HFFc6 (cell line): Measurements from ENCODE around the gene PXYLP1. TPM values are rescaled to one million over a fixed set of nuclear protein-coding genes. Genes with fewer than 3 reads are reported as not detected.

Source experiments
- DNase-seq: peaks from one replicate; pipeline ENCODE4 v3.0.0-alpha.2; 2018
- H3K27ac Mint-ChIP-seq: 2 replicates; pipeline ENCODE4 v1.8.0; 2020; ENCODE audit warnings: mild to moderate bottlenecking, mixed read lengths
- H3K27me3 Mint-ChIP-seq: 2 replicates; pipeline ENCODE4 v1.8.0; 2021; ENCODE audit warnings: mild to moderate bottlenecking, moderate library complexity, mixed read lengths; ENCODE audit not compliant: insufficient read depth
- H3K36me3 Mint-ChIP-seq: 2 replicates; pipeline ENCODE4 v1.8.0; 2021; ENCODE audit warnings: low read depth, mixed read lengths
- H3K4me1 Mint-ChIP-seq: 2 replicates; pipeline ENCODE4 v1.8.0; 2020; ENCODE audit warnings: low read depth, mixed read lengths
- H3K4me3 Mint-ChIP-seq: 2 replicates; pipeline ENCODE4 v1.8.0; 2020; ENCODE audit warnings: mild to moderate bottlenecking, moderate library complexity, mixed read lengths
- H3K9me3 Mint-ChIP-seq: 2 replicates; pipeline ENCODE4 v1.8.0; 2020; ENCODE audit warnings: mild to moderate bottlenecking, mixed read lengths
- CTCF ChIP-seq: fragments of 200-600 bp; sonication (generic); IDR thresholded peaks from 2 replicates; pipeline ENCODE4 v1.5.0; 2021; ENCODE audit warnings: antibody characterized with exemption, mild to moderate bottlenecking
- total RNA-seq, 6 experiments: library from RNA; stranded (reverse); fragmentation: NEBNext Ultra II Directional; extraction: Animal tissue kit (Norgen Biotek cat#: 25700); gene quantifications; 2 replicates in 1 of 6; 3 replicates in 5 of 6; pipeline ENCODE4 v1.2.3, GENCODE V29; 2021

Gene PXYLP1
- total RNA-seq, 6 experiments from 2014 or later = 4.5 to 5.4 (median 4.6) TPM

GRCh38 chr3:141240687-141241615 lies 9.3 kb downstream of the PXYLP1 start:
- TF ChIP-seq CTCF = no peak
- Mint-ChIP-seq H3K36me3 (no peaks in the 10 kb centered on the region), H3K9me3 (no peaks in the 10 kb centered on the region), H3K27ac (peak overlapping the region; percentile 72; the same call in 1 of the 2 replicates), H3K4me3 (no peak overlapping the region; the same call in none of the 2 replicates), H3K27me3 (no peaks in the 10 kb centered on the region; the same call in 1 of the 2 replicates), H3K4me1 (peaks cover 44% of the 10 kb centered on the region)
- DNase-seq = peak; percentile 54

GRCh38 chr3:141241616-141242376 lies 10.2 kb downstream of the PXYLP1 start:
- no peaks in the 10 kb centered on the region; the same call in none of the 2 replicates for H3K27me3 Mint-ChIP-seq
- H3K9me3 Mint-ChIP-seq = no peaks in the 10 kb centered on the region
- 0 out of 2 replicates have a peak overlapping the region, but pooled peaks have one; percentile 15 for H3K27ac Mint-ChIP-seq
- no peaks in the 10 kb centered on the region for H3K36me3 Mint-ChIP-seq
- peak overlapping the region; percentile 8; the same call in 1 of the 2 replicates for H3K4me3 Mint-ChIP-seq
- peaks cover 44% of the 10 kb centered on the region for H3K4me1 Mint-ChIP-seq
- no peak for TF ChIP-seq CTCF
- DNase-seq = no peak

- H3K36me3 Mint-ChIP-seq = no peaks in the 10 kb centered on the region
These were observed 10.9 kb downstream of the PXYLP1 start for GRCh38 chr3:141242377-141243092.

GRCh38 chr3:141243271-141243707 lies 11.7 kb downstream of the PXYLP1 start:
- no peak overlapping the region for H3K4me3 Mint-ChIP-seq
- H3K4me1 Mint-ChIP-seq = peaks cover 44% of the 10 kb centered on the region
- no peaks in the 10 kb centered on the region for H3K36me3 Mint-ChIP-seq
- no peaks in the 10 kb centered on the region for H3K9me3 Mint-ChIP-seq
- no peak for DNase-seq
- no peak overlapping the region for H3K27ac Mint-ChIP-seq
- no peak for TF ChIP-seq CTCF
- no peaks in the 10 kb centered on the region; the same call in none of the 2 replicates for H3K27me3 Mint-ChIP-seq

More at GRCh38 chr3:141242377-141243092, 10.9 kb downstream of the PXYLP1 start:
- TF ChIP-seq CTCF = peak; percentile 23; the same call in 1 of the 2 replicates
- H3K4me1 Mint-ChIP-seq = peaks cover 44% of the 10 kb centered on the region
- no peak overlapping the region for H3K4me3 Mint-ChIP-seq
- H3K27me3 Mint-ChIP-seq = no peaks in the 10 kb centered on the region; the same call in none of the 2 replicates
- no peak for DNase-seq
- H3K27ac Mint-ChIP-seq = no peak overlapping the region
- H3K9me3 Mint-ChIP-seq = no peaks in the 10 kb centered on the region
